SK-N-MC (cell line): ENCODE data around the gene PTPRJ.

Experiments
- EZH2 ChIP-seq: fragments of 200-600 bp; sonication (generic); IDR thresholded peaks from one replicate; pipeline ENCODE4 v1.6.1; 2017; ENCODE audit warnings: antibody characterized with exemption
- FOXP2 ChIP-seq: optimal IDR thresholded peaks from 2 replicates; pipeline ENCODE3; 2011; ENCODE audit warnings: mild to moderate bottlenecking, moderate library complexity; ENCODE audit not compliant: insufficient read depth; ENCODE audit errors: extremely low read length, control extremely low read depth
- POLR2AphosphoS5 ChIP-seq: IDR thresholded peaks from 2 replicates; pipeline ENCODE4 v1.6.1; 2012; ENCODE audit warnings: mild to moderate bottlenecking, low read depth, low read length, borderline replicate concordance

DNA sequence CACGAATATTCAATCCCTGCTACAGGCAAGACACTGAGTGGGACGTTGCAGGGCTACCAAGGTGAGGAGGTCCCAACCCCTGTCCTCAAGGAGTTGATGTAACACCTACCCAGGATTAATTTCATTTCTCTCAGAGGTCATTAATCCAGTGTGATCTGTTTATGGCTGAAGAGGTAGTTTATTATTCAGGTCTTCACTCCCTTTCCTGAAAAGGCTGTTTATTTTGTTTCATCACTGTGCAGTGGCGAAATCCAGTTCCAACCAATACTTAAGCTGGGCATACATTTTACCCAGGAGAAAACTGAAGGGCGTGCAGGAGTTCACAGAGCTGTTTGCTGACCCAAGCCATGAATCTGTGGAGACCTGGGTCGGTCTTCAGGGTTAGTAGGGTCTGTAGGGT, 2.7 kb upstream of the PTPRJ start:
- TF ChIP-seq EZH2: no peak
- no peak for TF ChIP-seq POLR2AphosphoS5
- no peak for TF ChIP-seq FOXP2
